COLO668 (cell line): ENCODE measurements around the gene STARD13.

Experiments used
- DNase-seq: peaks from one replicate; lab custom pipeline; 2025; ENCODE audit not compliant: unreplicated experiment; lab: John Stamatoyannopoulos, UW

STARD13 gene

DNA sequence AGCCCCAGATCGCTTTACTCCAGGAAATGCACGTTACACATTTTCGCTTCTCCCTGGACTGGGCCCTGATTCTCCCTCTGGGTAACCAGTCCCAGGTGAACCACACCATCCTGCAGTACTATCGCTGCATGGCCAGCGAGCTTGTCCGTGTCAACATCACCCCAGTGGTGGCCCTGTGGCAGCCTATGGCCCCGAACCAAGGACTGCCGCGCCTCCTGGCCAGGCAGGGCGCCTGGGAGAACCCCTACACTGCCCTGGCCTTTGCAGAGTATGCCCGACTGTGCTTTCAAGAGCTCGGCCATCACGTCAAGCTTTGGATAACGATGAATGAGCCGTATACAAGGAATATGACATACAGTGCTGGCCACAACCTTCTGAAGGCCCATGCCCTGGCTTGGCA lies 224.7 kb downstream of the STARD13 start:
- DNase-seq: no peak

DNA sequence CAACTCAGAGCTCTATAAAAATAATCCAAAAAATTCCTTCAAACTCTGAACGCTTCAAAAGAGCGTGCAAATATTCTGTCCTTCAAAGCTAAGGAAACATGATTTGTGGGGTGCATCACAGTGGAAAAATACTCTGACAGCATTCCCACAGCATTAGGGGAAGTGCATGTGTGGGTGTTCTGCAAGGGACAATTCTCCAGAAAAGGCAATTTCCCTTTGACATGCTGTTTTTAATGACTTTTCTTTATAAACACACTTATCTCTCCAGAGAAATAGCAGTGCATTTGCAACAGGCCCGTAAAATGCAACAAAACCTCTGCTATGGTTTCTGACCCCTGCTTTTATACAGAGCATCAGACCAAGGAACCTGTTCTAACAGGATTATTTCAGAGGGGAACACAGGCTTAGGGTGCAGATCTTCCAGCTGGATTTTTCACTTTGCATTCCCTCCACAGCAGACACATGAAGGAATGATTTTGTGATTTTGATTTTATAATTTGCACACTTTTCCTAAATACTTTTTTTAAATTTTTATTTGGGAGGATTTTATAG lies 226.7 kb downstream of the STARD13 start:
- DNase-seq: no peak

DNA sequence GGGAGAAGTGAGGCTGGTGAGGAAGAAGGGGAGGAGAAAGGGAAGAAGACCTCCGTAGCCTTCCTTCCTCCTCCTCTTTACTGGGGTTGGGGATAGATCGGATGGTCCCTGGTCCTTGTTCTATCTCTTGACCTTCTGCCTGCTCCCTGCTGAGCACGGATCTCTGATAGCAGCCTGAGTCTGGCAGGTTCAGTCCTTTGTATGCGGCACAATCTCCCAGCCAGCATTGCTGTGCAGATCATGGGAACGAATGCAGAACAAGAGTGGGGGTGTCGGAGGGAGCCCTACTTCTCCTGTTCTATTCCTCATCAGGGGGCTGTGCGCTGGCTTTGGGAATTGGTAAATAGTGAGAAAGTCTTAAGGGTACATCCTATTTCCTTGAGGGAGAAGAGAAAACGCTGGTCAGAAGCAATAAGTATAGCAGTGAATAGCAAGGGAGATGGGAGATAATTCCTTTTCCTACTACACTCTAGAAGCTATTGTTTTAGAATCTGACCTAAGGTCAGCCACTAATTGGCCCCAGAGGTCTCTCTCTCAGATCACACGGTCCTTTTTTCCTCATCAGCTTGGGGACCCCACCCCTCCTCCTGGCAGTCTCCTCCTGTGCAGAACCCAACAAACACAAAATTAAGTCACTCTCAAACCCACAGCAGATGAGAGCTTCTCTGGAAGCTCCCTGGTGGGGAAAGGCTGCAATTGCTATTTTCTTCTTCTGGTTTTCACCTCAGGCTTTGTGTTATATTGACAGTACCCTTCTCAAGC lies 228.4 kb downstream of the STARD13 start:
- DNase-seq: no peak

DNA sequence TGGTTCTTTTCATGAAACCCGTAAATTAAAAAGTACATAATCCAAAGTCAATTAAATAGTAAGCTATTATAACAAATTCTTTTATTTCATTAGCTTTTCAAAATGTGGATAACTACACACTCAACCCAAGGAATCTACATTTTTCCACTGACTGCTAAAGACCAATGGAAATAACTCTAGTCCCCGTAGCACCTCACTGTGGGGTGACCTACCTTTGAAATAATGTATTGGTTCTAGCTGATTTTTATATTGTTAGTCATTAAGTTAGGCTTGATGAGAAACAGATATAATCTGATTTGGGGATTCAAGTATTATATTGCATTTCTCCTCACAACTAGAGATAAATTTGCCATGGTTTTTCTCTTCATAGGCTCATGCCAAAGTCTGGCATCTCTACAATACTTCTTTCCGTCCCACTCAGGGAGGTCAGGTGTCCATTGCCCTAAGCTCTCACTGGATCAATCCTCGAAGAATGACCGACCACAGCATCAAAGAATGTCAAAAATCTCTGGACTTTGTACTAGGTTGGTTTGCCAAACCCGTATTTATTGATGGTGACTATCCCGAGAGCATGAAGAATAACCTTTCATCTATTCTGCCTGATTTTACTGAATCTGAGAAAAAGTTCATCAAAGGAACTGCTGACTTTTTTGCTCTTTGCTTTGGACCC lies 232.0 kb downstream of the STARD13 start:
- DNase-seq: no peak
